Astrocyte of the cerebellum (primary cell): ENCODE results near the gene SLC39A1.
"Not testable (repeated sequence)": the region's sequence is repeated elsewhere in the genome, so short reads cannot be mapped to it uniquely, and the experiment has no call there.

Experiments used
- DNase-seq: peaks from one replicate; pipeline ENCODE4 v3.0.0-alpha.2; 2011; ENCODE audit warnings: low read depth
- H3K4me3 ChIP-seq: 2 replicates; pipeline ENCODE4 v1.5.1; 2011; ENCODE audit warnings: mild to moderate bottlenecking, low read depth, low read length, moderate library complexity
- in situ Hi-C: cut with HindIII; loops from 2 replicates; pipeline ENCODE4 v1.10.0; 2017; ENCODE audit warnings: low sequenced_read_pairs
- TF ChIP-seq, protein P1 (sequence below): IDR thresholded peaks from 2 replicates; pipeline ENCODE4 v1.5.1; 2012; ENCODE audit warnings: low read length, low read depth, moderate library complexity, mild to moderate bottlenecking; ENCODE audit errors: missing control alignments

SLC39A1 gene, protein sequence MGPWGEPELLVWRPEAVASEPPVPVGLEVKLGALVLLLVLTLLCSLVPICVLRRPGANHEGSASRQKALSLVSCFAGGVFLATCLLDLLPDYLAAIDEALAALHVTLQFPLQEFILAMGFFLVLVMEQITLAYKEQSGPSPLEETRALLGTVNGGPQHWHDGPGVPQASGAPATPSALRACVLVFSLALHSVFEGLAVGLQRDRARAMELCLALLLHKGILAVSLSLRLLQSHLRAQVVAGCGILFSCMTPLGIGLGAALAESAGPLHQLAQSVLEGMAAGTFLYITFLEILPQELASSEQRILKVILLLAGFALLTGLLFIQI

DNA sequence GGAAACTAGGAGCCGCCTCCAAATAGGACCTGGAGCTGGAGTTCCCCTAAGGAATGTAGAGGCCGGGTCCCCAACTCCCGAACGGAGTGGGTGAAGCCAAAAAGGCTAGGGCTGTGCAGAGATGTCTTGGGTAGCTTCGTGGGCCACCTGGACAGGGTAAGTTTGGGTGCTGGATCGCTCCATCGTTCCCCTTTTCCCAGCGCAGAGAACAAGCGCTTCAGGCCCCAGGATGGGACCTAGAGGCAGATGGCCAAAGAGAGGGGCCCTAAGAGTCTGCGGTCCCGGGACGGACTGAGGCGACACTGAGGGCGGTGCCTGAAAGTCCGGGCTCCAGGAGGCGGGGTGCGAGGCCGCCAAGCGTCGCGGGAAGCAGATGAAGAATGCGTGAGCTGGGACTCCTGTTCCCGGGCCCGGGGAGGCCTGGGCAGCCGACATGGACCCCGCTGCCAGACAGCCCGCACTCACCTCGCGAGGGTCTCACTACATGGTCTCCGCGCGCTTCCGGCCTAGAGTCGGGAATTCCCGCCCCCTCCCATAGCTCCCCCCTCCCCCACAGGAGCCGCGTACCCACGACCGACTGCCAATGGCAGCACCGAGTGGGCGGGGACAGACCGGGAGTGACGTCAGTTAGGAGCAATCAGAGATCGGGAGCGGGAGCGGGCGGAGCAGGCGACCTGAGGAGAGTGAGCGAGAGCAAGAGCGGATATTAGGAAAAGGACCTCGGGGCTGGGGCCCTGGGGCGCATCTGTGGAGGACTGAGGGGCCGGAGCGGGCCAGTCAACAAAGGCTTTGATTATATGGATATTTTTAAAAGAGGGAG is at the start of gene SLC39A1:
SLC39A1 (minus strand) TSS at position 508 of the 820 bp plus-strand sequence. CDS start 822 bp downstream, outside the sequence.
- in situ Hi-C loops: loop anchor here (5.0 kb wide), 1 partner anchor 146 kb away; no protein-coding TSS in a partner anchor
- TF ChIP-seq, protein P1, sequence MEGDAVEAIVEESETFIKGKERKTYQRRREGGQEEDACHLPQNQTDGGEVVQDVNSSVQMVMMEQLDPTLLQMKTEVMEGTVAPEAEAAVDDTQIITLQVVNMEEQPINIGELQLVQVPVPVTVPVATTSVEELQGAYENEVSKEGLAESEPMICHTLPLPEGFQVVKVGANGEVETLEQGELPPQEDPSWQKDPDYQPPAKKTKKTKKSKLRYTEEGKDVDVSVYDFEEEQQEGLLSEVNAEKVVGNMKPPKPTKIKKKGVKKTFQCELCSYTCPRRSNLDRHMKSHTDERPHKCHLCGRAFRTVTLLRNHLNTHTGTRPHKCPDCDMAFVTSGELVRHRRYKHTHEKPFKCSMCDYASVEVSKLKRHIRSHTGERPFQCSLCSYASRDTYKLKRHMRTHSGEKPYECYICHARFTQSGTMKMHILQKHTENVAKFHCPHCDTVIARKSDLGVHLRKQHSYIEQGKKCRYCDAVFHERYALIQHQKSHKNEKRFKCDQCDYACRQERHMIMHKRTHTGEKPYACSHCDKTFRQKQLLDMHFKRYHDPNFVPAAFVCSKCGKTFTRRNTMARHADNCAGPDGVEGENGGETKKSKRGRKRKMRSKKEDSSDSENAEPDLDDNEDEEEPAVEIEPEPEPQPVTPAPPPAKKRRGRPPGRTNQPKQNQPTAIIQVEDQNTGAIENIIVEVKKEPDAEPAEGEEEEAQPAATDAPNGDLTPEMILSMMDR: no peak
- peak; percentile 91 for DNase-seq
- peak within 1 kb of the TSS; percentile 89 for H3K4me3 ChIP-seq

DNA sequence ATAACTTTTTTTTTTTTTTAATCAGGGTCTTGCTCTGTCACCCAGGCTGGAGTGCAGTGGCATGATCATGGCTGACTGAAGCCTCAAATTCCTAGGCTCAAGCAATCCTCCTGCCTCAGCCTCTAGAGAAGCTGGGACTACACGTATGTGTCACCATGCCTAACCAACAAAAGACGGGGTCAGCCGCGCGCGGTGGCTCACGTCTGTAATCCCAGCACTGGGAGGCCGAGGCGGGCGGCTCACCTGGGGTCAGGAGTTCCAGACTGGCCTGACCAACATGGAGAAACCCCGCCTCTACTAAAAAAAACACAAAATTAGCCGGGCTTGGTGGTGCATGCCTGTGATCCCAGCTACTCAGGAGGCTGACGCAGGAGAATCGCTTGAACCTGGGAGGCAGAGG is 49.2 kb upstream of the SLC39A1 start:
- in situ Hi-C loops: not testable (repeated sequence)

DNA sequence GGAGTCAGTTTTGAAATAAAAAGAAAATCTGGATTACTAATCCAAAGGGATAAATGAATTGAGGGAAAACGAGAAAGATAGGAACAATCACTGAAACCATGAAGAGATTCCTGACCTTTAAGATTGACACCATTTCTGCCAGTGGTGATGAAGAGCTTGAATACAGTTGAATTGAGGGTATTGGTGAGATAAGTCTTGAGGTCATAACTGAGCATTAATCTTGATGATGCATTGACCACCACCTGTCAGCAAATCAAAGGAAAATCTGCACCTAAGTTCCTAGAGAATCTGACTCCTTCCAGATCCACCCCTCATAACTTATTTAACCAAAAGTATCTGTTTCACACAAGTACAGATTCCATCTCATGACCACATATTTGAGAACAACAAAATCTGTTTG is 48.8 kb upstream of the SLC39A1 start:
- TF ChIP-seq, protein P1: no peak
- no peak overlapping the region for H3K4me3 ChIP-seq
- in situ Hi-C loops: no loop called here
- no peak for DNase-seq

More for the DNA sequence above, 49.2 kb upstream of the SLC39A1 start:
- not testable (repeated sequence) for DNase-seq, H3K4me3 ChIP-seq

DNA sequence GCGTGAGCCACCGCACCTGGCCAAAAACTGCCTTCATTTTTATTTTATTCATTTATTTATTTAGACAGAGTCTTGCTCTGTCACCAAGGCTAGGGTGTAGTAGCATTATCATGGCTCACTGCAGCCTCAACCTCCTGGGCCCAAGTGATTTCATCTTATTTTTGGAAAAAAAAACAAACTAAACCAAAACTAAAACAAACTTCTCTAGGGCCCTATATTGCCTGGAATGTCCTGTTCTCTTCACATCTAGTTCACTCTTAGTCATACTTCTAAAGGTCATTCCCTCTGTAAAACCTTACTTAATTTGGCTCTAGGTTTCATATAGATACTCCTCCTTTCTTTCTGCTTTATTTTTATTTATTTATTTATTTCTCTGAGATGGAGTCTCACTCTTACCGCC is 42.8 kb upstream of the SLC39A1 start:
- TF ChIP-seq, protein P1: no peak
- no peak overlapping the region for H3K4me3 ChIP-seq
- in situ Hi-C loops: no loop called here
- no peak for DNase-seq

DNA sequence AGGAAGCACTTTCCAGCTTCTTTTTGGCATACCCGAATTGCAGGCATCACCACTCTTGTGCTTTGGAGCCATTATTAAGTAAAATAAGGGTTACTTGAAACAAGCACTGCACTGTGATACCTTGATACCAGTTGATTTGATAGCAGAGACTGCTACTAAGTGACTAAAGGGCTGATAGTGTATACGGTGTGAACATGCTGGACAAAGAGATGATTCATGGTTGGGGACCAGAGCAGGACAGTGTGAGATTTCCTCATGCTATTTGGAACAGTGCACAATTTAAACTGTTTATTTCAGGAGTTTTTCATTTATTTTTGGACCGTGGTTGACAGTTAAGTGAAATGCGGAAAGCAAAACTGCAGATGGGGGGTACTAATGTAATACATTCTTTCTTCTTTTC is 37.1 kb upstream of the SLC39A1 start:
- in situ Hi-C loops: no loop called here
- TF ChIP-seq, protein P1: no peak
- no peak for DNase-seq
- no peak overlapping the region for H3K4me3 ChIP-seq

DNA sequence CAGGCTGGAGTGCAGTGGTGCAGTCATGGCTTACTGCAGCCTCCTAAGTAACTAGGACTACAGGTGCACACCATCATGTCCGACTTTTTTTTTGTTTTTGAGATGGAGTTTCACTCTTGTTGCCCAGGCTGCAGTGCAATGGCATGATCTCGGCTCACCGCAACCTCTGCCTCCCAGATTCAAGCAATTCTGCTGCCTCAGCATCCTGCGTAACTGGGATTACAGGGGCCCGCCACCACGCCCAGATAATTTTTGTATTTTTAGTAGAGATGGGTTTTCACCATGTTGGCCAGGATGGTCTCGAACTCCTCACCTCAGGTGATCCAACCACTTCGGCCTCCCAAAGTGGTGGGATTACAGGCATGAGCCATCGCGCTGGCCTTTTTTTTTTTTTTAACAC is 33.5 kb upstream of the SLC39A1 start:
- in situ Hi-C loops, DNase-seq, H3K4me3 ChIP-seq: not testable (repeated sequence)

DNA sequence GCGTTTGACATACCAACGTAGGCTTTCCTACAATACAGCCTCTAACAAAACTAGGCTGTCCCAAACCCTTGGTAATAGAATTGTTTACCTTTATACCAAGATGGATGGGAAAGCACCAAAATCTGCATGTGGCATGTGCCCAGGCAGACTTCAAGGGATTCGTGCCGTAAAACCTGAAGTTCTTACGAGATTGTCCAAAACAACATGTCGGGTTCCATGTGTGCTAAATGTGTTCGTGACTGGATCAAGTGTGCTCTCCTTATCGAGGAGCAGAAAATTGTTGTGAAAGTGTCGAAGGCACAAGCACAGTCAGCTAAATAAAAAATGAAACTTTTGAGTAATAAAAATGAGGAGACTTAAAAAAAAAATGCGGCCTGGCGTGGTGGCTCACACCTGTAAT is 32.3 kb upstream of the SLC39A1 start:
- no peak overlapping the region for H3K4me3 ChIP-seq
- TF ChIP-seq, protein P1: no peak
- in situ Hi-C loops: no loop called here
- DNase-seq: no peak
